HepG2 (cell line): ENCODE measurements around the gene TSHZ2. TPM values are rescaled to one million over a fixed set of nuclear protein-coding genes. Genes with fewer than 3 reads are reported as not detected.

ENCODE experiments used
- CENPX ChIP-seq: sonication (generic); formaldehyde crosslinking; IDR thresholded peaks from 2 replicates; pipeline ENCODE4 v1.9.0; 2021; ENCODE audit warnings: mild to moderate bottlenecking, missing genetic modification reagents, moderate library complexity
- CTCF ChIP-seq: sonication (generic); formaldehyde crosslinking; IDR thresholded peaks from 2 replicates; pipeline ENCODE4 v1.5.0; 2020; ENCODE audit warnings: mild to moderate bottlenecking, missing genetic modification reagents, moderate library complexity
- DR1 ChIP-seq: sonication (generic); formaldehyde crosslinking; IDR thresholded peaks from 2 replicates; pipeline ENCODE4 v1.8.0; 2021; ENCODE audit warnings: mild to moderate bottlenecking, missing genetic modification reagents, inconsistent platforms
- FOXM1 ChIP-seq: sonication (generic); formaldehyde crosslinking; IDR thresholded peaks from 2 replicates; pipeline ENCODE4 v1.5.0; 2020; ENCODE audit warnings: missing genetic modification reagents
- FOXO4 ChIP-seq: sonication (generic); formaldehyde crosslinking; conservative IDR thresholded peaks from 2 replicates; pipeline ENCODE4 v1.8.1; 2023; ENCODE audit warnings: missing genetic modification reagents
- HOMEZ ChIP-seq: IDR thresholded peaks from 2 replicates; pipeline ENCODE4 v1.6.1; 2016; ENCODE audit warnings: low read depth
- PBX3 ChIP-seq: sonication (generic); formaldehyde crosslinking; IDR thresholded peaks from 2 replicates; pipeline ENCODE4 v1.8.1; 2023; ENCODE audit warnings: missing genetic modification reagents, inconsistent platforms, borderline replicate concordance
- POLR2AphosphoS2 ChIP-seq: IDR thresholded peaks from 2 replicates; pipeline ENCODE4 v1.6.1; 2011; ENCODE audit warnings: low read depth, low read length, improper control_type of control experiment
- TBX3 ChIP-seq: fragments of 450-650 bp; IDR thresholded peaks from 2 replicates; pipeline ENCODE4 v1.6.1; 2017; ENCODE audit warnings: antibody characterized with exemption, mild to moderate bottlenecking, inconsistent platforms, borderline replicate concordance
- YEATS4 ChIP-seq: sonication (generic); formaldehyde crosslinking; IDR thresholded peaks from 2 replicates; pipeline ENCODE4 v1.4.0; 2020; ENCODE audit warnings: missing genetic modification reagents, borderline replicate concordance
- ZGPAT ChIP-seq: IDR thresholded peaks from 2 replicates; pipeline ENCODE4 v1.6.1; 2016; ENCODE audit warnings: mild to moderate bottlenecking
- ZNF121 ChIP-seq: sonication (generic); formaldehyde crosslinking; IDR thresholded peaks from 2 replicates; pipeline ENCODE4 v1.5.0; 2020; ENCODE audit warnings: mild to moderate bottlenecking, missing genetic modification reagents
- ZNF337 ChIP-seq: sonication (generic); formaldehyde crosslinking; IDR thresholded peaks from 2 replicates; pipeline ENCODE4 v1.5.1; 2020; ENCODE audit warnings: missing genetic modification reagents, low read depth, mild to moderate bottlenecking, borderline replicate concordance
- ZNF33A ChIP-seq: sonication (generic); formaldehyde crosslinking; IDR thresholded peaks from 2 replicates; pipeline ENCODE4 v1.5.1; 2020; ENCODE audit warnings: missing genetic modification reagents, mild to moderate bottlenecking, moderate library complexity, borderline replicate concordance
- ZNF550 ChIP-seq: sonication (generic); formaldehyde crosslinking; IDR thresholded peaks from 2 replicates; pipeline ENCODE4 v1.4.0; 2020; ENCODE audit warnings: mild to moderate bottlenecking, missing genetic modification reagents, borderline replicate concordance
- ZNF576 ChIP-seq: sonication (generic); formaldehyde crosslinking; IDR thresholded peaks from 2 replicates; pipeline ENCODE4 v1.4.0; 2020; ENCODE audit warnings: mild to moderate bottlenecking, missing genetic modification reagents
- ZNF781 ChIP-seq: sonication (generic); formaldehyde crosslinking; IDR thresholded peaks from 2 replicates; pipeline ENCODE4 v1.5.1; 2020; ENCODE audit warnings: borderline replicate concordance, mild to moderate bottlenecking, missing genetic modification reagents; ENCODE audit errors: not compliant biosample characterization
- ZNF784 ChIP-seq: sonication (generic); formaldehyde crosslinking; IDR thresholded peaks from 2 replicates; pipeline ENCODE4 v1.5.1; 2020; ENCODE audit warnings: missing genetic modification reagents, mild to moderate bottlenecking, borderline replicate concordance
- polyA plus RNA-seq, 8 experiments: library from polyadenylated mRNA; depleted of rRNA in 3 of 8; stranded (reverse) in 7 of 8; unstranded in 1 of 8; fragments of >200 nt; fragmentation: Illumina TruSeq in 4 of 8; extraction: Trizol in 4 of 8; gene quantifications; 2 replicates each; pipeline versions ENCODE4 v1.2.1 to v1.2.3, GENCODE V29; 2011 to 2016; ENCODE audit warnings: low read depth in 4 of 8, missing spikeins in 1 of 8, mixed read lengths in 1 of 8; ENCODE audit not compliant: insufficient read depth in 1 of 8
- total RNA-seq, 5 experiments: library from RNA; depleted of rRNA; stranded (reverse); fragments of >200 nt; fragmentation: Illumina TruSeq; extraction: Trizol; gene quantifications; 2 replicates each; pipeline ENCODE4 v1.2.3, GENCODE V29; 2016; ENCODE audit warnings: low read depth in 1 of 5

The TSHZ2 gene
- total and polyA plus RNA-seq, 2 of the 13 experiments (the other 11 are each of a cell fraction or from before 2014, with no cell fraction given) = 0.01 TPM; not detected in 1

GRCh38 chr20:53077373-53078205 lies 105.4 kb downstream of the TSHZ2 start (continued):
- TF ChIP-seq FOXM1 (CRISPR knock-in tag) (no peak), ZGPAT (CRISPR knock-in tag) (peak; percentile 96), TBX3 (peak; percentile 94), ZNF33A (0 out of 2 replicates have a peak, but pooled peaks have one; percentile 31), CTCF (CRISPR knock-in tag) (no peak), YEATS4 (CRISPR knock-in tag) (no peak; the same call in 1 of the 2 replicates), FOXO4 (CRISPR knock-in tag) (no peak), ZNF576 (no peak), ZNF784 (no peak), DR1 (CRISPR knock-in tag) (no peak), HOMEZ (CRISPR knock-in tag) (peak; percentile 86), ZNF781 (no peak), CENPX (CRISPR knock-in tag) (no peak), POLR2AphosphoS2 (no peak), PBX3 (CRISPR knock-in tag) (no peak), ZNF121 (CRISPR knock-in tag) (peak; percentile 67; the same call in 1 of the 2 replicates), ZNF337 (CRISPR knock-in tag) (no peak), ZNF550 (no peak)
